KG1 (cell line): ENCODE data around the gene TIMMDC1.
"Not testable (repeated sequence)": the region's sequence is repeated elsewhere in the genome, so short reads cannot be mapped to it uniquely, and the experiment has no call there.

ENCODE experiments used
- DNase-seq: peaks from one replicate; lab custom pipeline; 2025; lab: John Stamatoyannopoulos, UW

TIMMDC1 gene

GRCh38 chr3:119510690-119511089 is 12.3 kb downstream of the TIMMDC1 start:
- DNase-seq, result no peak

GRCh38 chr3:119514637-119515036 is 16.3 kb downstream of the TIMMDC1 start:
- no peak for DNase-seq

GRCh38 chr3:119517112-119517511 is 18.8 kb downstream of the TIMMDC1 start:
- no peak for DNase-seq

GRCh38 chr3:119518026-119518425 is 19.7 kb downstream of the TIMMDC1 start:
- DNase-seq, result no peak

GRCh38 chr3:119524931-119525662 is 26.8 kb downstream of the TIMMDC1 start:
- DNase-seq, result no peak

- no peak for DNase-seq
These were observed 29.4 kb downstream of the TIMMDC1 start for GRCh38 chr3:119527714-119528113.

GRCh38 chr3:119529883-119530282 is 31.5 kb downstream of the TIMMDC1 start:
- DNase-seq, result no peak

- DNase-seq, result no peak
These were observed 32.1 kb downstream of the TIMMDC1 start for GRCh38 chr3:119530456-119530855.

- DNase-seq, result no peak
These were observed 32.8 kb downstream of the TIMMDC1 start for GRCh38 chr3:119531151-119531550.

- no peak for DNase-seq
These were observed 35.9 kb downstream of the TIMMDC1 start for GRCh38 chr3:119534296-119534695.

- DNase-seq, result no peak
These were observed 38.4 kb downstream of the TIMMDC1 start for GRCh38 chr3:119536757-119537156.

GRCh38 chr3:119538772-119539171 is 40.4 kb downstream of the TIMMDC1 start:
- no peak for DNase-seq

GRCh38 chr3:119541547-119541946 is 43.2 kb downstream of the TIMMDC1 start:
- no peak for DNase-seq

GRCh38 chr3:119542168-119542767 is 43.9 kb downstream of the TIMMDC1 start:
- DNase-seq, result no peak

GRCh38 chr3:119543147-119543546 is 44.8 kb downstream of the TIMMDC1 start:
- DNase-seq, result no peak

- DNase-seq, result no peak
These were observed 48.9 kb downstream of the TIMMDC1 start for GRCh38 chr3:119547227-119547626.

- DNase-seq, result no peak
These were observed 50.0 kb downstream of the TIMMDC1 start for GRCh38 chr3:119548341-119548740.

GRCh38 chr3:119550192-119550910 is 52.0 kb downstream of the TIMMDC1 start:
- DNase-seq, result no peak

GRCh38 chr3:119551598-119551997 is 53.3 kb downstream of the TIMMDC1 start:
- no peak for DNase-seq

GRCh38 chr3:119552928-119553327 is 54.6 kb downstream of the TIMMDC1 start:
- not testable (repeated sequence) for DNase-seq

GRCh38 chr3:119553823-119554415 is 55.6 kb downstream of the TIMMDC1 start:
- no peak for DNase-seq

- no peak for DNase-seq
These were observed 57.0 kb downstream of the TIMMDC1 start for GRCh38 chr3:119555309-119555735.

GRCh38 chr3:119555929-119556328 is 57.6 kb downstream of the TIMMDC1 start:
- no peak for DNase-seq
